SH-SY5Y (cell line): ENCODE measurements around the gene LMCD1.

Experiments
- GATA2 ChIP-seq: IDR thresholded peaks from 2 replicates; pipeline ENCODE4 v1.6.1; 2011; ENCODE audit warnings: mild to moderate bottlenecking, low read depth, low read length
- GATA3 ChIP-seq: IDR thresholded peaks from 2 replicates; pipeline ENCODE4 v1.6.1; 2011; ENCODE audit warnings: low read depth, mild to moderate bottlenecking, low read length, moderate library complexity

DNA sequence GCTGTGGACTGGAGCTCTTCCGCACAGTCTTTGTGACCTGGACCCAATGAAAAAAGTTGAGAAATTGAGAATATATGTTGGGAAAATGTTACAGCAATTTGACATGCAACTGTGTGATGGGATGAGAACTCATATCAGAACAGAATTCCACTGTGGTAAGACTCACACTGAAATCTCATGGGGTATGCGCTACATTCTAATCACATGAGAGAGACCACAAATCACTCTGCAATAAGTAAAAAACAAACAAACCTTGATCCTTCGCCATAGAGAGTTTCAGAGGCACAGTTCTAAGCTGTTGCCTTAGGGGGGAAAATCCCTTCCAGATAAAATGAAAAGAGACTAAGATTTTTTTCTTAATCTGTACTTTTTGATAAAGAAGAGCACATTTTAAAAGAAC lies 37.3 kb downstream of the LMCD1 start:
- no peak for TF ChIP-seq GATA2
- TF ChIP-seq GATA3, result no peak
